NCI-H748 (cell line): ENCODE results near the gene RAB34.
"Not testable (repeated sequence)": the region's sequence is repeated elsewhere in the genome, so short reads cannot be mapped to it uniquely, and the experiment has no call there.

Experiments
- DNase-seq: peaks from one replicate; lab custom pipeline; 2025; ENCODE audit not compliant: unreplicated experiment; lab: John Stamatoyannopoulos, UW

Gene RAB34

DNA sequence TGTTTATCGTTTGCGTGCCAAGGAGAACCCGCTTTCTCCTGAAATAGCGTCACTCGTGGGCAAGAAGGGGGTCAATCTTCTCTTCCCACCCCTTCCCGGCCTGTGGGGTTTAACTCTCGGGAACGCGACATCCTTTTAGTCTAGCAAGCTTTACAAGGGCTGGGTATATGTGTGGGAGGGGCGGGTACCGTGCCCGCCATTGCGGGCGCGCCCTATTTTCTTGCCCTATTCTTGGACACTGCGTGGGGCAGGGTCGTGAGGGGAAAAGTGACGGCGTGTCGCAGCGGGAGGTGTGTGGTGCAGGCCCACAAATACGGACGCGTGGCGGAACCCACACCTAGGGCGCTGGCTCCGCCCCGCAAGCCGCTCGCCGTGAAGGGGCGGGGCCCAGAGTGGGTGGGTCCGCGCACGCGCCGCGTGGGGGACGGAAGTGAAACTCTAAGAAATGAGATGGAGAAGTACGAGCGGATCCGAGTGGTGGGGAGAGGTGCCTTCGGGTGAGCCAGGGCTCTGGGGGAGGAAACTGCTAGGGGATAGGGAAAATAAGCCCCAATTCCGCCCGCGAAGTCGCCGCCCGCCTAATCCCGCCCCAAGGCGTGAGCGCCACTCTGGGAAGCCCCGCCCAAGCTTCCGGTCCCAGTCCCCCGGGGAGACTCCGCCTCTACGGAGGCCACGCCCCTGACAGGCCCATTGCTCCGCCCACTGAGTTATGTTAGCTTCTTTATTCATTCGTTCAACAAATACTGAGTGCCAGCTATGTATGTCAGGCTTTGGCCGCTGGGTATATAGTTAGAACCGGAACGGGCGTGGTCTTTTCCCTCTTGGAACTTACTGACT lies 10.9 kb upstream of the RAB34 start, which contains the start of gene NEK8:
Gene NEK8 (plus strand): TSS at position 425 of the 837 bp plus-strand sequence. CDS start 26 bp downstream, at position 451.
- peak; percentile 94 for DNase-seq

DNA sequence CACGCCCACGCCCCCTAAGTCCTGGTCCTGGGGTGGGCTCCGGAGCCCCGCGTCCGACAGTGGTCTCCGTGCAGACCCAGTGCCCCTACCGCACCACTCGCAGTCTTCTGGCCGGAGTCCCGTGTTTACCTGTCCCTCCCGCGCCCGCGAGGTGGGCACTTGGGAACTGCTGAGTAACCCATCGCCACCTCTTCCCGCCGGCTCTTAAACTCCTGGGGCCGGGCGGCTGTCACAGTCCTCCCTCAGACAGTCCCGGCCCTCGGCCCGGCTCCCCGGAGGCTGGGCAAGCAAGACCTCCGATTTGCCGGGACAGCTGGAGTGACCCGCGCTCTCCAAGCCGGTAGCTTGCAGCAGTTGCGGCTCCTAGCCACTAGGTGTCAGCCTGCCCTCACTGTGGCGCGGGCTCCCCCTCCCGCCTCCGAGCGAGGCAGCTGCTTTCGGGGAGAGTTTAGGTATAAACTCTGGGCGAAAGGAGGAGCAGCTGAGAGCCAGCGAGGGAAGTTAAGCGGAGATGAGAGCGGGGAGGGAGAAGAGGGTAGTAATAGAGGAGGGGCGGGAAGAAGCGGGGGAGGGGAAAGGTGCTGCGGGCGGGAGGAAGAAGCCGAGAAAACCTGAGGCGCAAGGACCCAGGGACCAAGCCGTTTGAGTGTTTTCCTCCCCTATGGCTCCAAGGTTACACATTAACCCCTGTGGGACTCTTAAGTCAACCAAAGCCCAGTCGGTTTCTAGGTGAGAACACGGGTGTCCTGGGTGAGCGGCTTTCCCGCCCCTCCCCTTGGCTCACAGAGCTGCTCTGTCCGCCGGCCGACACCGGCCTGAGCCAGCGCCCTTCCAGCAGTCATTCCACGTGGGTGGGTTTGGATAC lies 9.2 kb upstream of the RAB34 start:
- peak; percentile 99 for DNase-seq

DNA sequence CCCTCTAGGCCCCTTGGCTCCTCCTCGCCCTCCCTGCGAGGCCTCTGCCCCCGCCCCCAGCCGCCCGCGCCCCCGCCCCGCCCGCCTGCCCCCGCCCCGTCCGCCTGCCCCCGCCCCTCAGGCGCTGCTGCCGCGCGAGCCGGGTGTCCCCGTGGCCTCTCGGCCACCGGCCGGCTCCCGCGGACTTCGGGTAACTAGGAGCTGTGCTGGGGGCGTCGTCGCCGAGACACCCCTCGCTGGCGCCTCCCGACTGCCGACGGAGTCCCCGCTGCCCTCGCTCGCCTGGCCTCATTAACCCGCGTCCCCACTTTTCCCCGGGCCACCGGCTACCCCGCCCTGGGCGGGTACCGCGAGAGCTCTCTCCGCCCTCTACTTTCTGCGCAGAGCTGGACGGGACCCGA lies 8.6 kb upstream of the RAB34 start, which contains the start of gene TLCD1:
Gene TLCD1 (minus strand): TSS at position 8 of the 401 bp plus-strand sequence. CDS start 136 bp downstream, outside the sequence.
- peak; percentile 86 for DNase-seq

DNA sequence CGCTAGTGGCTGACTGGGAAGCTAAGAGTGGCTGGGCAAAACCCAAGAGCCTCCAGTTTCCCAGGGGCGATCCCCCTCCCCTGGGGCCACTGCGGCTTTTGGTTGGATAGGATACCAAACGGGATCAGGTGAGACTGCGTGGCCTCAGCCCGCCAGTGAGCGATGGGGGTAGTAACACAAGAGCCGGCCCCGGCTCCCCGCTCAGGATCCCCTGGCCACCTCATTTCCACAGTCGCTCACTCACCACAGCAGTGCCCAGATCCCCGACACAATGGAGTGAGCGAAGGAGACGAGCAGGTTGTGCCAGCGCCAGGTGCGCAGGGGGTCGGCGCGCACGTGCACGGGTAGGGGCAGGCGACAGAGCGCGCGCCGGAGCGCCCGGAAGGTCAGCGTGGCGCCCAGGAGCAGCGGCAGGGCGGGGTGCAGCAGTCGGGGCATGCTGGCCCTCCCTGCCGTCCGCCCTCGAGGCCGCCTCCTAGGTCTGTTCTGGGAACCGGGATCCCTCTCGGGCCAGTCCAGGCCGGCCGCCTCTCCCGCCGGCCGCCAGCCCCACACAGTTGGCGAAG lies 8.1 kb upstream of the RAB34 start:
- peak; percentile 93 for DNase-seq

- DNase-seq = no peak
Observed at GRCh38 chr17:28725166-28725659, 7.5 kb upstream of the RAB34 start.

DNA sequence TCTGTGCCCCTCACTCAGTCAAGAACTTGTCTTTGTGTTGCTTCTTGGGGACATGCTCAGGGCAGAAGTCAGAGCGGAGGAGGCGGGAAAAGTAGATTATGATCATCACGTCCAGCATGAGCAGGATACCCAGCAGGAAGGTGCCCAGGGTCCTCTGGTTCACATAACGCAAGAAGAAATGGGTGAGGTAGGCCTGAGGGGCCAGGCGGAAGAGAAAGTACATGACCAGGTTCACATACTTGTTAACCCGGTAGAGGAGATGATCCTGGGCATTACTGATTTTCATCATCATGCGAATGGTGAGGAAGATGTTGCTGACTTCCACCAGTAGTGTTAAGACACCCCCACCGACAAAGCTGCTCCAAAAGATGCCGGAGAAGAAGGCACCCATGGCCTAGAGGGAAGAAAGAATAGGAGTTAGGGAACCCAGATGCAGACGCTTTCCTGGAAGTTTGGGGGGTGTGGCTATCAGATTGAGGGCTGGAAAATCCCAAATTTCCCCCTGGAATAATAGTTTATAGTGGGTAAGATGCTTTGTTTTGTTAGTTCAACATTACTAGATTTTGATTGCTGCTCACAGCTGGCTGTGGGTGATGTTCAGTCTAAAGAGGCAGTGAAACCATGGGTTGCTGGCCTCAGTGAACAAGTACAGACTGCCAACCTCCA lies 7.0 kb upstream of the RAB34 start:
- no peak for DNase-seq

- DNase-seq = not testable (repeated sequence)
Observed at GRCh38 chr17:28723836-28724499, 6.3 kb upstream of the RAB34 start.

GRCh38 chr17:28723159-28723835 lies 5.6 kb upstream of the RAB34 start:
- no peak for DNase-seq

DNA sequence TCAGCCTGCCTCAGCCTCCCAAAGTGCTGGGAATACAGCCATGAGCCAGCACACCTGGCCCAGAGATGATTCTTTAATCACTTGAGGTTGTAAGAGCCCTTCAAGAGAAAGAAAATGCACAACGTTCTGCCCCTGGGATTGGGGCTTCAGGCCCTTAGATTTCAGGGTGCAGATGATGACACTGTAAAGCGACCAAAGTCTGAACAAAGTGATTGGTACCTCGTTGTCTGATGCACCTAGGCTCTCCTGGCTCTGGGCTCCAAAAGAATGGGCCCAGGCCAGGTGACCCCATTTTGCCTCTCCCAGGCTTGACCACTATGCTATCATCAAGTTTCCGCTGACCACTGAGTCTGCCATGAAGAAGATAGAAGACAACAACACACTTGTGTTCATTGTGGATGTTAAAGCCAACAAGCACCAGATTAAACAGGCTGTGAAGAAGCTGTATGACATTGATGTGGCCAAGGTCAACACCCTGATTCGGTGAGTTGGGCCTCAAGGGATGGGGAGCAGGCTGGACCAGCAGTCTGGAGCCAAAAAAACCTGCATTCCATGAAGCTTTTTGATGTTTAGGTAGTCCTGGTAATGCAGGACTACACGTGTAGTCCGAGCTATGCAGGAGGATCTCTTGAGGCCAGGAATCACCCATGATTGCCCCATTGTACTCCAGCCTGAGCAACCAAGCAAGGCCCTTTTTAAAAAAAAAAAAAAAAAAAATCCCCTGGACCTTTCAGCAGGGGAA lies 4.9 kb upstream of the RAB34 start:
- DNase-seq = no peak

- DNase-seq = not testable (repeated sequence)
Observed at GRCh38 chr17:28720997-28721329, 3.3 kb upstream of the RAB34 start.

- DNase-seq = no peak
Observed at GRCh38 chr17:28720247-28720996, 2.8 kb upstream of the RAB34 start.

DNA sequence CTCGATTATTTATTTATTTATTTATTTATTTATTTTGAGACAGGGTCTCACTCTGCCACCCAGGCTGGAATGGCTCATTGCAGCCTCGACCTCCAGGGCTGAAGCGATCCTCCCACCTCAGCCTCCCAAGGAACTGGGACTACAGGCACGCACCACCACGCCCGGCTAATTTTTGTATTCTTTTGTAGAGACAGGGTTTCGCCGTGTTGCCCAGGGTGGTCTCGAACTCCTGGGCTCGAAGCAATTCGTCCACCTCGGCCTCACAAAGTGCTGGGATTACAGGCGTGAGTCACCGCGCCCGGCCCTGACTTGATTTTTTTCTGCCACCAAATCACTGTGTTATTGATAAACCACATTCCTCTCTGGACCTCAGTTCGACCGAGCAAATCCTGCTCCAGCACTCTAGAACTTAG lies 1.4 kb upstream of the RAB34 start:
- DNase-seq = no peak

GRCh38 chr17:28718333-28719020 lies 809 bp upstream of the RAB34 start:
- no peak for DNase-seq

GRCh38 chr17:28716740-28717577 lies 709 bp downstream of the RAB34 start:
- DNase-seq = no peak

GRCh38 chr17:28715217-28715616 lies 2.5 kb downstream of the RAB34 start:
- no peak for DNase-seq

- DNase-seq = no peak
Observed at GRCh38 chr17:28714281-28714680, 3.4 kb downstream of the RAB34 start.
